Measurements from ENCODE around the gene RASSF5.

Gene RASSF5

GRCh38 chr1:206628916-206629315, 121.6 kb downstream of the RASSF5 start:
- H3K27me3 ChIP-seq (ENCODE audit: control insufficient read depth, insufficient read depth, low read length, poor library complexity, severe bottlenecking): no peaks in the 10 kb centered on the region
- no peaks in the 10 kb centered on the region for H3K36me3 ChIP-seq (ENCODE audit: control insufficient read depth, insufficient read depth, low read length)
- no peak overlapping the region for H3K27ac ChIP-seq (ENCODE audit: insufficient read depth, low read depth, low read length, poor library complexity, severe bottlenecking)
- H3K4me3 ChIP-seq (ENCODE audit: insufficient read depth, low read depth, low read length): no peak overlapping the region
- 87 to 92% methylated on average over 1 of the region's 1 CpG for WGBS, 2 experiments
- H3K4me1 ChIP-seq (ENCODE audit: control insufficient read depth, insufficient read depth, low read length): peaks cover 9% of the 10 kb centered on the region
- H3K9me3 ChIP-seq (ENCODE audit: control insufficient read depth, low read length): no peaks in the 10 kb centered on the region

- peaks cover 18% of the 10 kb centered on the region for H3K4me1 ChIP-seq (ENCODE audit: control insufficient read depth, insufficient read depth, low read length)
- 24 to 36% methylated on average over 4 of the region's 4 CpGs for WGBS, 2 experiments
- no peak overlapping the region for H3K4me3 ChIP-seq (ENCODE audit: insufficient read depth, low read depth, low read length)
- no peaks in the 10 kb centered on the region for H3K36me3 ChIP-seq (ENCODE audit: control insufficient read depth, insufficient read depth, low read length)
- H3K27ac ChIP-seq (ENCODE audit: insufficient read depth, low read depth, low read length, poor library complexity, severe bottlenecking): no peak overlapping the region
- no peaks in the 10 kb centered on the region for H3K9me3 ChIP-seq (ENCODE audit: control insufficient read depth, low read length)
- H3K27me3 ChIP-seq (ENCODE audit: control insufficient read depth, insufficient read depth, low read length, poor library complexity, severe bottlenecking): peaks cover 8% of the 10 kb centered on the region
These were observed 123.8 kb downstream of the RASSF5 start for GRCh38 chr1:206631085-206631509.

GRCh38 chr1:206633708-206634121, 126.4 kb downstream of the RASSF5 start:
- Histone ChIP-seq H3K27ac (ENCODE audit: insufficient read depth, low read depth, low read length, poor library complexity, severe bottlenecking) (peak overlapping the region; percentile 42), H3K4me1 (ENCODE audit: control insufficient read depth, insufficient read depth, low read length) (peaks cover 23% of the 10 kb centered on the region), H3K9me3 (ENCODE audit: control insufficient read depth, low read length) (no peaks in the 10 kb centered on the region), H3K36me3 (ENCODE audit: control insufficient read depth, insufficient read depth, low read length) (no peaks in the 10 kb centered on the region), H3K4me3 (ENCODE audit: insufficient read depth, low read depth, low read length) (no peak overlapping the region), H3K27me3 (ENCODE audit: control insufficient read depth, insufficient read depth, low read length, poor library complexity, severe bottlenecking) (peaks cover 8% of the 10 kb centered on the region)
- 67 to 75% methylated on average over 8 to 9 of the region's 9 CpGs for WGBS, 2 experiments

- WGBS, 2 experiments: 27 to 30% methylated on average over 26 of the region's 26 CpGs
- H3K4me3 ChIP-seq (ENCODE audit: insufficient read depth, low read depth, low read length): peak overlapping the region; percentile 87
- H3K27me3 ChIP-seq (ENCODE audit: control insufficient read depth, insufficient read depth, low read length, poor library complexity, severe bottlenecking): peaks cover 8% of the 10 kb centered on the region
- no peaks in the 10 kb centered on the region for H3K9me3 ChIP-seq (ENCODE audit: control insufficient read depth, low read length)
- H3K27ac ChIP-seq (ENCODE audit: insufficient read depth, low read depth, low read length, poor library complexity, severe bottlenecking): no peak overlapping the region
- no peaks in the 10 kb centered on the region for H3K36me3 ChIP-seq (ENCODE audit: control insufficient read depth, insufficient read depth, low read length)
- peaks cover 23% of the 10 kb centered on the region for H3K4me1 ChIP-seq (ENCODE audit: control insufficient read depth, insufficient read depth, low read length)
These were observed 127.2 kb downstream of the RASSF5 start for GRCh38 chr1:206634365-206635079.

GRCh38 chr1:206635080-206635977, 128.0 kb downstream of the RASSF5 start, which contains the start of gene DYRK3:
Gene DYRK3 (plus strand): TSS chr1:206635536. CDS start chr1:206635704, 168 bp downstream.
- WGBS, 2 experiments: 1% methylated on average over 83 to 84 of the region's 84 CpGs
- peak within 1 kb of the TSS; percentile 87 for H3K4me3 ChIP-seq (ENCODE audit: insufficient read depth, low read depth, low read length)

GRCh38 chr1:206635978-206636345, 128.6 kb downstream of the RASSF5 start:
- Histone ChIP-seq H3K27ac (ENCODE audit: insufficient read depth, low read depth, low read length, poor library complexity, severe bottlenecking) (no peak overlapping the region), H3K9me3 (ENCODE audit: control insufficient read depth, low read length) (no peaks in the 10 kb centered on the region), H3K36me3 (ENCODE audit: control insufficient read depth, insufficient read depth, low read length) (no peaks in the 10 kb centered on the region), H3K27me3 (ENCODE audit: control insufficient read depth, insufficient read depth, low read length, poor library complexity, severe bottlenecking) (peaks cover 8% of the 10 kb centered on the region), H3K4me3 (ENCODE audit: insufficient read depth, low read depth, low read length) (peak overlapping the region; percentile 87), H3K4me1 (ENCODE audit: control insufficient read depth, insufficient read depth, low read length) (peaks cover 23% of the 10 kb centered on the region)
- WGBS, 2 experiments: 2 to 3% methylated on average over 13 to 14 of the region's 14 CpGs

More at GRCh38 chr1:206635080-206635977, 128.0 kb downstream of the RASSF5 start, which contains the start of gene DYRK3:
- H3K9me3 ChIP-seq (ENCODE audit: control insufficient read depth, low read length): no peaks in the 10 kb centered on the region
- peak within 1 kb of the TSS; percentile 26 for H3K27ac ChIP-seq (ENCODE audit: insufficient read depth, low read depth, low read length, poor library complexity, severe bottlenecking)
- no peaks in the 10 kb centered on the region for H3K36me3 ChIP-seq (ENCODE audit: control insufficient read depth, insufficient read depth, low read length)
- H3K4me1 ChIP-seq (ENCODE audit: control insufficient read depth, insufficient read depth, low read length): peaks cover 23% of the 10 kb centered on the region
- peaks cover 8% of the 10 kb centered on the region for H3K27me3 ChIP-seq (ENCODE audit: control insufficient read depth, insufficient read depth, low read length, poor library complexity, severe bottlenecking)

GRCh38 chr1:206636671-206637070, 129.3 kb downstream of the RASSF5 start:
- H3K4me1 ChIP-seq (ENCODE audit: control insufficient read depth, insufficient read depth, low read length): peaks cover 23% of the 10 kb centered on the region
- 56 to 74% methylated on average over 3 to 4 of the region's 4 CpGs for WGBS, 2 experiments
- no peak overlapping the region for H3K4me3 ChIP-seq (ENCODE audit: insufficient read depth, low read depth, low read length)
- peaks cover 8% of the 10 kb centered on the region for H3K27me3 ChIP-seq (ENCODE audit: control insufficient read depth, insufficient read depth, low read length, poor library complexity, severe bottlenecking)
- H3K27ac ChIP-seq (ENCODE audit: insufficient read depth, low read depth, low read length, poor library complexity, severe bottlenecking): no peak overlapping the region
- H3K9me3 ChIP-seq (ENCODE audit: control insufficient read depth, low read length): no peaks in the 10 kb centered on the region
- H3K36me3 ChIP-seq (ENCODE audit: control insufficient read depth, insufficient read depth, low read length): no peaks in the 10 kb centered on the region

- Histone ChIP-seq H3K4me3 (ENCODE audit: insufficient read depth, low read depth, low read length) (no peak overlapping the region), H3K9me3 (ENCODE audit: control insufficient read depth, low read length) (no peaks in the 10 kb centered on the region), H3K27ac (ENCODE audit: insufficient read depth, low read depth, low read length, poor library complexity, severe bottlenecking) (no peak overlapping the region), H3K4me1 (ENCODE audit: control insufficient read depth, insufficient read depth, low read length) (peaks cover 23% of the 10 kb centered on the region), H3K36me3 (ENCODE audit: control insufficient read depth, insufficient read depth, low read length) (no peaks in the 10 kb centered on the region), H3K27me3 (ENCODE audit: control insufficient read depth, insufficient read depth, low read length, poor library complexity, severe bottlenecking) (peaks cover 8% of the 10 kb centered on the region)
These were observed 130.3 kb downstream of the RASSF5 start for GRCh38 chr1:206637605-206638004.

Measured in ectodermal cell (in vitro differentiated cells).